ENCODE results near the gene PTTG1IP2.
"Not testable (repeated sequence)": the region's sequence is repeated elsewhere in the genome, so short reads cannot be mapped to it uniquely, and the experiment has no call there.

PTTG1IP2 gene

DNA sequence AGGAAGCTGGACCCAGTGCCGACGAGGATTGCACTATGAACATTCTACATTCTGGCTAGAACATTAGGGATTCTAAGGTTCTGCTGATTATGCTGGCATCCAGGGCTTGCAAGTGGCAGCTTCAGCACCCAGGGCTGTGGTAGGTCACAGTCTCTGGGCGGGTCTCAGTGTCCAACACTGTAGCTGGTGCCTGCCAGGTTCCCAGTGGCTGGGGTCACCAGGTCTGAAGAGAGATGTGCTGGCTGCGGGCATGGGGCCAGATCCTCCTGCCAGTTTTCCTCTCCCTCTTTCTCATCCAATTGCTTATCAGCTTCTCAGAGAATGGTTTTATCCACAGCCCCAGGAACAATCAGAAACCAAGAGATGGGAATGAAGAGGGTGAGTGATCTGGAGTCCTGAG is at the start of gene PTTG1IP2:
Gene PTTG1IP2 (plus strand): TSS at position 86 of the 400 bp plus-strand sequence. CDS start 148 bp downstream, at position 234.
- DNase-seq, result no peak

DNA sequence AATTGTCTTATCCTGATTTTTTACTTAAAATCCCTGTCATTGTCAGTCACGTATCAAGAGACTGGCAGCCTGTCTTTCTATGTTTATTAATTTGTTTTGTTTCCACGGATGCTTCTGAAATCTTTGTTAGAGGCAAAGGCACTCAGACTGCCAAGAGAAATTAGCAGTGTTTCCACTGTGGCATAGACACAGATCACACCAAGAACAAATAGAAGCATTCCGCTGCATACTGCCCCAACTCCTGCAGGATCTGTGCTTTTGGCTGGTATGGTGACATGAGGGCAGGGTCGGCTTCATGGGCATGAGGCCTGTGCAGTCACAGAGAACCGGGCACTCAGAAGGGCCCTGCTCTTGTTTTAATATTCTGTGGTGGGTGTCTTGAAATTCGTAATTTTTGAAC is 47.8 kb upstream of the PTTG1IP2 start:
- no peak for DNase-seq

DNA sequence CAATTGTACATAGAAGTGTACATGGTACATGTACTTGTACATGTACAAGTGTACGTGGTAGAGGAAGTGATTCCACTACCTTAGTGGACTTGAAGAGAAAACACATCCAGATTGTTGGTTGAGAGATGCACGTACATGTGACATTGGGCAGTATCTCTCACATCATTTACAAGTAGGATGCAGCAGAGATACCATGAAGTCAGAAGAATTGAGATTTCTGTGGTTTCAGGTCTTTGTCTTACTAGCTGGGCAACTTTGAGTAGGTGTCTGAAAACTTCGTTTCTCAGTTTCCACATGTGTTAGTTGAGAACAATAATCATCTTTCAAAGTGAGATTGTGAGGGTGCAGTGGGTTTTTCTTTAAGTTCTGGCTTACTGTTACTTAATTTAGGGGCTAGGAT is 44.7 kb upstream of the PTTG1IP2 start:
- DNase-seq, result no peak

DNA sequence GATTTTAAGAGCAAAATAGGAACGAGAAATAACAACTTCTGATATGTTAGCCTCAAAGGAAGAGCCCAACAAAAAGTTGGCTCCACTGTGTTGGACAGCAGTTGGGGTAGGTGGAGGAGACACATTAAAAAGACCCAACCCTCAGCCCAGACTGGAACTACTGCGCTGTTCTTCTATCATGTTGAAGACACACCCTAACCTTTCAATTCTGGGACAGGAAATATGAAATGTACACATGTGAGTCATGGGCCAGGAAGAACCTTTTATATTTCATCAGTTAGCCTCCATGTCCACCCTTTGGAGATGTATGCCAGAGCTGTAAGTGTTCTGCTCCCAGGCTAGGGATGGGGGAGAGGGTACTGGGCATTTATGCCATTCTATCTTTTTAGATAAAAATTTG is 44.1 kb upstream of the PTTG1IP2 start:
- DNase-seq, result no peak

DNA sequence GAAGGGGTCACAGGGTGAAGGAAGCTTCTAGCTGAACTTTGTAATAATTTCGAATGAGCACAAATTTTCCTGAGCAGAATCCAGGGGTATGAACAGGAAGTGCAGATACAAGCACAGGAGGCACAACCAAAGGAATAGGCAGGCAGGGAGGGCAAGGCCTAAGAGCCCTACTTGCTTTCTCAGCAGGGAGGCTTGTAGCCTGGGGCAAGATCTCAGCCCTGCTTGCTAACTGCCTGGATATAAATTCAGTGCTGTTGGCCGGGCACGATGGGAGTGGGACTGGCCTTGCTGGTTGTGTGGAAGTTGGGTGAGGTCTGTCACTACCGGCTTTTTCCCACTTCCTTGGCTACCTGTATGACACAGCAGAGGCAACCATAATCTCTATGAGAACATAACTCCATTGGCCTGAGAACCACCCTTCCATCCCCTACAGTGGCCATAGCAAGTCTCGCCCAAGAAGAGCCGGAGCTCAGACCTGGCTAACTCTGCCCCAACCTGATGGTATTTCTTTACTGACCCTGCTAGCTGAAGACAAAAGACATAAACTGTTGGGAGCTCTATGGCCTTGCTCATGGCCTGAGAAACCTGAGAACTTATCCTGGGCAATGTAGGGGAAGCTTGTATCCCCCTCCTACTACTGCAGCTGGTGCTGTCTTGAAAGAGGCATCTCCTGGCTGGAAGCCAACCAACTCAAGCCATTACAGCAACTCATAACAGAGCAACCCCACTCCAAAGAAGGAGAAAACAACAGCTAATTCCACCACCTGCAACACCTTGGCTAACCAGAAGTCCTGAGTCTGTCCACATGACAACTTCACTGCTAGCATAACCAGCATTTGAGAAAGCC is 38.6 kb upstream of the PTTG1IP2 start:
- DNase-seq, result no peak

DNA sequence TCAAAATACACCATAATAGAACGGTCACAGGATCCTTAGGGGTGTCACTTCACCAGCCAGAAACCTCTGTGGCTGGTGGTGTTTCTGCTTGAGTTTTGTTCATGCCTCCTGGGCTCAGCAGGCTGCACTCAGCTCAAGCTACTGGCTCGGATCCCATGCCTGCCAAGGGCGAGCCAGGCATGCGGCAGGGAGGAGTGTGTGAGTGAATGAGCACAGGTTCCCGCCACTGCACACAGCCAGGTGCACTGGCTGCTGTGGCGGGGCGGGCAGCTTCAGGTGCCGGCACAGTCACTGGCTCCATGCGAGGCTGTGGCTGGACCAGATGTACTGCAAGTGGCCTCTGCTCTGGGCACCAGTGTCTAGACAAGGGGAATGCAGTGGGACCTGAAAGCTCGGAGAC is 36.7 kb upstream of the PTTG1IP2 start:
- no peak for DNase-seq

DNA sequence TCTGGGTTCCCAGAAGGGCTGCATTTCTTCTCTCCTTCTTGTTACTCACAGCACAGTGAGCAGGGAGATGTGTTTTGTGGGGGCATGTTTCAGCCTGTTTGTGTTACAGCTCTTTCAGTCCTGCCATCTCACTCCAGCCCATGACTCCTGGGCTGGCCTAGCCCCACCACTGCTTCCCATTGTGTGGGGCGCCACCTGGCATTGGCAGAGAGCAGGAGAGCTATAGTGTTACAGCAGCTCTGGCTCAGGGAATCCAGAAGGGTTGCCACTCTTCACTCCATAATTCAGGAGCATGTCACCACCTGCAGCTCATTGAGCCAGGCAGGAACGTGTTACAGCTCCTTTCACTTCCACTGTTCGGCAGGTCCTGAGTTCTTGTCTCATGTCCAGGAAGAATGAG is 36.2 kb upstream of the PTTG1IP2 start:
- no peak for DNase-seq

DNA sequence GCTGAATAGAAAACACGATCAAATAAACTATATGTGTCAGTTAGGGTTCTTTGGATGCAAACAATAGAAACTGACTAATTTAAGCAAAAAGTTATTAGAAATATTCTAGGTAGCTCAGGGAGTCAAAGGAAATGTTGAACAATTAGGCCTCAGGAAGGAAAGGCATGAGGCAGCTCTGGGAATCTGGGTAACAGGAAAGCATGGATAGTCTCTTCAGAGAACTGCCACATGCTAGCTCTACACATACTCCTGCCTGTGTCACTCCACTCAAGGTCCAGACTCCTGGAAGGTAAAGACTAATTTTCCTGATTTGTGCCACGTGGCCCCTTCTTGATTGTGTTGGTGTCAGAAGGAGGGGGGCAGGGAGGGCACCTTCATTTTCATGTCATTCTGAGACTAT is 23.8 kb upstream of the PTTG1IP2 start:
- DNase-seq, result no peak

DNA sequence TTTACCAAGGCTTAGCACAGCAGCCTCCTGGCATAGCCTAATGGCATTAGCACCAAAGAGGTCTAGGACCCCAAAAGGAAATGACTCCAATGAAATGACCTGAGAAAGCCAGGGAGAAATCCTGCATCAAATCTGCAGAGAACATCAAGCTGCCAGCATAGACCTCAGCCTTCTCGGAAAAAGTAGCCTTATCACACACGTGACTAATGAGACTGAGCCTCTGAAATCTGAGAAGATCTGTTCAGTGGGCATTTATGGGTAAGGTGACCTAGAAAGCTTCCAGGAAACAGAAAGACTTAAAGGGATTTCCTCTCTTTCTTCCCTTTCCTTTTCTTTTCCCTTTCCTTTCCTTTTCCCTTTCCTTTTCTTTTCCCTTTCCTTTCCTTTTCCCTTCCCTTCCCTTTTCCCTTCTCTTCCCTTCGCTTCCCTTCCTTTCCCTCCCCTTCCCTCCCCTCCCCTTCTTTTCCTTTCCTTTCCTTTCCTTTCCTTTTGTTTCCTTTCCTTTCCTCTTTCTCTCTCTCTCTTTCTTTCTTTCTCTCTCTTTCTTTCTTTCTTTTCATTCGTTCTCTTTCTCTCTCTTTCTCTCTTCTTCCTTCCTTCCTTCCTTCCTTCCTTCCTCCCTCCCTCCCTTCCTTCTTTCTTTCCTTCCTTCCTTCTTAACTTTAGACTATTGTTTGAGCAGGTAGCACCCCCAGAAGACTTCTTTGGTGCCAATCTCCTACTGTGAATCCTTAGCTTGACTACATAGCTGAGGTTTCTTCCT is 23.1 kb upstream of the PTTG1IP2 start:
- no peak for DNase-seq

DNA sequence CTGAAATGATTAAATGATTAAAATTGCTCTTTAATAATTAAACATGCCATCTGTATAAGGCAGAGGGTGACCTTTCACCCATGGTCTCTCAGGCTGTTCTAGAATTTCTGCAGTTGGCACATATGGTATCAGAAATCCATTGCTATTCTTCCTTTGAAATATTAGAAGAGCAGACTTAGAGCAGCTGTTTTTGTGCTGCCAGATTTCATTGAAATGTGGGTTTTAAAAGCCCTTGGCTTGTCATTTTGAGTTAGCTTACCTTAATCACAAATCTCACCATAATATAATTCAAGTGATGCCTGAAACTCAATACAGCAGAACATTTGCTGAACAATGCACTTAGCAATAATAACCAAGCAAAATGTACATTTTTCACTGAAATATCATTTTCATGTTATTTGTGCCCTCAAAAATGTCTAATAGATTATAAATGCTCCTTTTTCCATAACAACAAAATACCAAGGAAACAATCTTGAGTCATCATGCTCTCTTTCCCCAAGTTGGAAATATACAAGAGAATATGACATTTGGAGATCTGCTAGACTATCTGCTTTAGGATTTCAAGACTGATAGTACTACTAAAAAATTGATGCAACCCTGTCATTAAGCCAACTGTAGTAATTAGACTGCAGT is 16.1 kb upstream of the PTTG1IP2 start:
- no peak for DNase-seq

DNA sequence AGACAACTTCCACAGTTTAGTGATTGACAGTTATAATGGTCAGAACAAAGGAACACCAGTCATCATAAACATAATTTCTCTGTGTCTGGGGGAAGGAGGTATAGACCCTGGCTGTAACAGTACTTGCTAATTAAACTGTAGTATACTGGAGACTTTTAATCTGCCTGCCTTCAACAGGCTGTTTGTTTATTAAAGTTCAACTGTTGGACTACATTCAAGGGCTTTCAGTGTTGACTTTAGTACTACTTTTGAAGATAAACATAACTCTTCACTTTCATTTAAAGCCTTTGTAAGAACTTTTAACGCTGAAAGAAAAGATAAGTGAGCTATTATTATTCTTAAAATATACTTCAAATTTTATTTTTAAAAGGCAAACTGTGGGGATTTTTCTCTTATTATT is 15.5 kb upstream of the PTTG1IP2 start:
- DNase-seq, result no peak

DNA sequence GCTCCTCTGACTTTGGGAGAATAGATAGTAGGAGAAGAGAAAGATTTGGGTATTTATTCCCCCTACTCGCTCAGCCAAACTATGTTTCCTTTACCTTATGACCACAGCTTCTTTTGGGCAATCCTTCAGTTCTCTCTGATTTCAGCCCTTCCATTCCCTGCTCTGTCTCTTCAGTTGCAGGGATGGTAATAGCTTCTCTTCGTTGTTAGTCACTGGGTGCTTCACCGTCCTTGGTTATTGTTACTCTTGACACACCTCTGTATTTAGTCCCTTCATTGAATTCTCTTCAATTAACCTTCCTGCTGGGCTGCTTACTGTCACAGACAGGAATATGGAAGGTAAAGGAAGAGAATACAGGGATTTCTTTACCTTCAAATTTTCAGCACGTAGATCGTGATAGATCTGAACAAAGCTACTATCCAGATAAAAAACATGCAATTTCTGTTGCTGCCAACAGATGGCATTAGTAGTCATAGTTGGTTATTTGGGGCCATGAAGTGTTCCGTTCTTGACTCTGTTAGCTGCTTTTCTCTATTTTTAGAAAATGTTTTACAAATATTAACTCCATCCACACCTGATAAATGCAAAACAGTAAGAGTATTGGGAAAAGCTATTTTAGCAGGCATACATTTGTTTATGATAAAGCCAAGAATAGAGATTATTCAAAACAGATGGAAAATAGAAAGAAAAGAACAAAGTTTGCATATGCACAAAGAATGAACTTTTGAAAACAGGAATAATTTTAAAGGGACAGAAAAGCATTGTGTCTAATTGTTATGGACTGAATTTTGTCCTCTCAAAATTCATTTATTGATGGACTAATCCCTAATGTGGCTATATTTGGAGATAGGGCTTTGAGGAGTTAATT is 14.0 kb upstream of the PTTG1IP2 start:
- no peak for DNase-seq

DNA sequence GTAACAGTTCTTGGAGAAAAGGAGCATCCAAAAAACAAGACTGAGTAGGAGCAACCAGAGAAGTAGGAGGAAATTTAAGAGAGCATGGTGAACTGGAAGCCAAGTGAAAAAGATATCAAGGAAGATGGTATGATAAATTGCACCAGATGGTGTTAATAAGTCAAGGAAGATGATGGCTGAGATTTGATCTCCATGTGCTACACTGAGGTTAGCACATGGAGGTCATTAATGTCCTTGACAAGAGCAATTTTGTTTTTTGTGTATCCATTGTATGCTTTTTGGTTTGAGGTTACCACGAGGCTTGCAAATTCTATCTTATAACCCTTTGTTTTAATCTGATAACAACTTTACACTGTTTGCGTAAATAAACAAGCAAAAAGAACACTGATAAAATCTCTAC is 11.3 kb upstream of the PTTG1IP2 start:
- no peak for DNase-seq

DNA sequence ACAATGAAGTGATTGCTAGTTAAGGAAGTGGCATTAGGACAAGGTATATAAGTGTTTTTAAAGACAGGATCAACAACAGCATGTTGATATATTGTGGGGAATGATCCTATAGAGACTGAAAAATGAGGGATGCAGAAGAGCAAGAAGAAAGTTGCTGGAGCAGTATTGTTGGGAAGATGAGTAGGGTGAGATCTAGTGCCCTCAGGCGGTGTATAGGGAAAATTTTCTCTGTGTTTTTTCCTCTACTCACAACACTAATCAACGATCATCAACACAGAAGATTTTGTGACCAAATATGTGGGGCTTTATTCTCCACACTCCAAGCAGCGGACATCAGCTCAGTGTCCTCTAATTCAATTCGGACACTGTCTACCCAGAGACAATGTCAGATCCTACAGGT is 9.6 kb upstream of the PTTG1IP2 start:
- DNase-seq, result no peak

DNA sequence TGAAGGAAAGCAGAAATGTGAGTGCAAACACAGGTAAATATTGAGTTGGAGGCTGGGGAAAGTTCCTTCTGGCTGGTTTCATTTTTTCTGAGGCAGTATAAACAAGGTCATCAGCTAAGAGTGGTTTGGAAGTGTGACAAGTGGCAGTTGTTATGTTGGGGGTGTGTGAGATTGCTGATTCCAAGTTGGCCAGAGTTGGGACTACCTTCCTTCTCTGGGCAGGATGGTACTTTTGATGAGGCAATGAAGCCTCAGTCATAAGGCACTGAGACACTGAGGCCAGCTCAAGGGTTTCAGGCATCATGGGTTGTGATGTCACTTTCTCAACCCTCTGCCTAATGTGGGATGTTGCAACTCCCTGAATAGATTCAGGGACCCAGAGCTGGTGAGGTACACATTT is 8.2 kb upstream of the PTTG1IP2 start:
- no peak for DNase-seq

DNA sequence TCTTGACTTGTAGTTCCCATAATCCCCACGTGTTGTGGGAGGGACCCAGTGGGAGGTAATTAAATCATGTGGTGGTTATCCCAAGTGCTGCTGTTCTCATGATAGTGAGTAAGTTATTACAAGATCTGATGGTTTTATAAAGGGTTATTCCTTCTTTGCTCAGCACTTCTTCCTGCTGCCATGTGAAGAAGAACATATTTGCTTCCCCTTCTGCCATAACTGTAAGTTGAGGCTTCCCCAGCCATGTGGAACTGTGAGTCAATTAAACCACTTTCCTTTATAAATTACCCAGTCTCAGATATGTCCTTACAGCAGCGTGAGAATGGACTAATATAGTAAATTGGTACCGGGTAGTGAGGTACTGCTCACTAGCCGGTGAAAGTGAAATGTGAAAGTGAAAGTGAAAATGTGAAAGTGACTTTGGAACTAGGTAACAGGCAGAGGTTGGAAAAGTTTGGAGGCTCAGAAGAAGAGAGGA is 6.2 kb upstream of the PTTG1IP2 start:
- not testable (repeated sequence) for DNase-seq

DNA sequence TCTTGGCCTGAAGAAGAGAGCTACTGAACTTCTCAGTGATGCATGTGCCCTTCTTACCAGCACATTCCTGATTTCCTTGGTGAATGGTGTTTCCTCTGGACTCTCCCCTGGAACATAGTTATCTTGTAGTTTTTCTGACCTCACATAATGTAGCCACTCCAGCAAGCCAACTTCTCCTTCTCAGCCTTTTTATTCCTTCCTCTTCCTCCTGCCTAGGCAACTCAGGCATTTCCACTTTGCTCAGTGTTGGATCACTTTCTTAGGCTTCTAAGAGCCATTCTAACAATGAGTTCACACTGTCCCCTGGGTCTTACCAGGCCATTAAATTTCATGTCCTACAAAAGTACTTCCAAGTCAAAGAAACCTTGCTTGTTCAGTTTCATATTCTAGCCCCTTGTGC is 3.6 kb upstream of the PTTG1IP2 start:
- DNase-seq, result no peak

DNA sequence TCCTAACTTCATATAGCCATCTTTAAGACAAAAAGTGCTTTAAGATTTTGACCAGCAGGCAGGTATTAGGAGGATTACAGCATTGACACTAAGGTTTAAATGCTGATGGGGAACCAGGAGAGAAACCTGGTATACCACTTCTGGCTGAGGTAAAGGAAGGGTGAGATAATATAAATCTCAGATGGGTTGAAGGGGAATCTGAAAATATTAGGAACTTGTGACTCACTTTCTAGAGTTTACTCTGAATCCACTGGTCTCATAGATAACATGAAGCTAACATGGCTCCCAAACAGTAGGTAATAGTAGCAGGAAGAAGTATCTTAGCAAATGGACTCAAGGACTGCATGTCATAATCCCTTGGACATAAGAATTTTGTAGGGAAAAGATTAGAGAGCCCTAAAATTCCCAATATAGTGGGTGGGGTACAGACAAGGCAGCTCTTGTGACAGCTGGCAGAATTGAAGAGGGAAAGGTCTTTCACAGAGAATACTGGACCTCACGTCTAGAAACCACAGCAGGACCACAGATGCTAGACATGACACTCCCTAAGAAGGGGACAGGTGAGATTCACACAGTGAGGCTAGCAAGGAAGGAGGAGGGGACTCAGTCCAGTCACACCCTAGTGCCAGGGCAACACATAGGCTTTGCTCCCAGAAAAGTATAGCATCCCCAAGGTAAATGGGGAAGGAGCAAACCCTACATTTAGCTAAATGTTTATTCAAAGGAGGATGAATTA is 3.5 kb downstream of the PTTG1IP2 start:
- no peak for DNase-seq

DNA sequence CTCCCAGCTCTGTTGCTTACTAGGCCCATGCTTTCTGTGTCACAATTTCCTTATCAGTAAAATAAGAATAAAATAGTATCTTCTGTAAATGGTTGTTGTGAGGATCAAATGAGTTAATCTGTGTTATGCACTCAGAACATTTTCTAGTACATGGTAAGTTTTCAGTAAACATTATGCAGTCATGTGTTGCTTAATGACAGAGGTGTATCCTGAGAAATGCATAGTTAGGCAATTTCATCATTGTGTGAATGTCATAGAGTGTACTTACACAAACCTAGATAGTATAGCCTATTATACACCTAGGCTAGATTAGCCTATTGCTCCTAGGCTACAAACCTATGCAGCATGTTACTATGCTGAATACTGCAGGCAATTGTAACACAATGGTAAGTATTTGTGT is 4.4 kb downstream of the PTTG1IP2 start:
- no peak for DNase-seq

DNA sequence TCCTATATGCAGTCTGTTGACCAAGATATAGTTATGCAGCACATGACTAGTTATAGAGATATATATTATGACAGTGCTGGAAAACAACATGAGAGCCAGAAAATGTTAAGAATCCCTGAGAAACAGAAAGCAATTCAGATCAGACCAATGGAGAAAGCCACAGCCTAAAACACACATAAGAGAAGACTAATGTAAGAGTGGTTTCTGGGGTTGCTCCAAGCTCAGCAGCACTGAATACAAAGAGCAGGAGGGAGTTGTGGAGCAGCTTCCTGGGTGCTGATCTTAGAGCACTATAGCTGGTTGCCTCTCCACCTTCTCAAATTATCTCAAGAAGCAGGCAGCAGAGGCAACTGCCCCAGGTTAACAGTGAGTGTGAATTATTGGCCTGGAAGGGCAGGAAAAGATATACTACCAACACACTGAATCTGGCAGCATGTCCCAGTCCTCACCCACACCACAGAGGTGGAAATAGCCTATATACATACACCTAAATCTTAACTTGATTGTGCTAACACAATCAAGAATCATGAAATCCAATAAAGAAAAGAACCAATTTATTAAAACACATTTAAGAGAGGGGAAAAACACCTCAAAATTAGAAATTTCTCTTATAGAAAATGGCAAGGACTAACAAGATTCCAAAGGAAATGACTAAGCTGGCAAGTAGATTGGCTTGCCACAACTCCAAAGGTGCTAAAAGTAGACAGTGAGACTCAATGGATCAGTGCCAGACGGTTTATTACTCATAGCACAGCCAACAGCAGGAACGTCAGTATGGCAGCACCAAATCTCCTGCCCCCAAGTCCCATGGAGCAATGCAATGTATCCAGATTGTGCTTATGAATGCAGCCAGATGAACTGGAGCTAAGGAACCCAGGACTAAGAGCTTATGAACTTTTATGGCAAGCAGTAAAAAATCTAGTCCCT is 5.1 kb downstream of the PTTG1IP2 start:
- DNase-seq, result no peak

DNA sequence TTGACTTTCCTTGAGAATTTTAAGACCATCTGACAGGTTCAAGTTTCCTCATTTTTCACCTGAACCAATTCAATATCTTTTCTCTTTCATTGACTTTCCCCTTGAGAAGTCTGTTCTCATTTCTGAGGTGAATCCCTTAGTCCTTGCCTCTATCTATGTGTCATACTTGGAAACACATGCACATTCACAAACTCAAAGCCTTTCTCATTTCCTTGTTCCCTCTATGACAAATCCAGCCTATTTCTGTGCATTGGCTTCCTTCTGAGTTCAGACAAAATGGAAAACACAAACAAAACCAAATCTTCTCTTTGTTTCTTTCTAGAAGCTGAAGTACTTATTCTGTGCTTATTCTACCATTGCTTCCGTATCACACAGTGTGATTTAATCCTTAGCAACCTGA is 13.8 kb downstream of the PTTG1IP2 start:
- no peak for DNase-seq

All from stimulated activated CD4-positive, alpha-beta T cell treated with anti-CD3 and anti-CD28 coated beads, Interleukin-12 subunit alpha, Interleukin-12 subunit beta, amount 100 ng/mL, for 4 hours (primary cell).